Body of pancreas (tissue), 4 donors: ENCODE measurements around the gene PACS1.

Experiments
- POLR2A ChIP-seq, 3 donors: fragments of 450-650 bp; IDR thresholded peaks; one replicate each; pipeline ENCODE4 v1.6.1; 2016; ENCODE audit warnings: antibody characterized with exemption in 3 of 3, mild to moderate bottlenecking in 2 of 3
- TF ChIP-seq, protein P1 (sequence below), 7 experiments: fragments of 450-650 bp in 4 of 7; fragments of 200-600 bp in 3 of 7; sonication (generic) in 3 of 7; IDR thresholded peaks; one replicate each; pipeline ENCODE4 v1.5.1; 2016 to 2019; ENCODE audit warnings: antibody characterized with exemption in 7 of 7

DNA sequence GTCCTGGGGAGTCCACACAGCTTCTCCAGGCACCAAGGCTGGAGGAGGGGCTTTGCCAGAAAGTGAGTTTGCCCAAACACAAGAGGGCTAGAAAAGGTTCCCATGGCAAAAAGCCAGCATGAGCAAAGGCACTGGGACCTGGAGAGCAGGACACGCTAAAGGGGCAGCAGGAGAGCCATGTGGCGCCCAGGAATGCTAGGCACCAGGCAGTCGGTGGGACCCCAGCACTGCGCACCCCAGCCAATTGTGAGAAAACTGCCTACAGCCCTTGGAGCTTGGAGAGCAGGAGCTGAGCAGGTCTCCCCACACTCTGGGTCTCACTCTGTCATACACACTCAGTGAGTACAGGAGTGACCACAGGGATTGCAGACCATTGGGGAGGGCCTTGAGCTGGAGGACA, 193.2 kb downstream of the PACS1 start:
- TF ChIP-seq, protein P1, sequence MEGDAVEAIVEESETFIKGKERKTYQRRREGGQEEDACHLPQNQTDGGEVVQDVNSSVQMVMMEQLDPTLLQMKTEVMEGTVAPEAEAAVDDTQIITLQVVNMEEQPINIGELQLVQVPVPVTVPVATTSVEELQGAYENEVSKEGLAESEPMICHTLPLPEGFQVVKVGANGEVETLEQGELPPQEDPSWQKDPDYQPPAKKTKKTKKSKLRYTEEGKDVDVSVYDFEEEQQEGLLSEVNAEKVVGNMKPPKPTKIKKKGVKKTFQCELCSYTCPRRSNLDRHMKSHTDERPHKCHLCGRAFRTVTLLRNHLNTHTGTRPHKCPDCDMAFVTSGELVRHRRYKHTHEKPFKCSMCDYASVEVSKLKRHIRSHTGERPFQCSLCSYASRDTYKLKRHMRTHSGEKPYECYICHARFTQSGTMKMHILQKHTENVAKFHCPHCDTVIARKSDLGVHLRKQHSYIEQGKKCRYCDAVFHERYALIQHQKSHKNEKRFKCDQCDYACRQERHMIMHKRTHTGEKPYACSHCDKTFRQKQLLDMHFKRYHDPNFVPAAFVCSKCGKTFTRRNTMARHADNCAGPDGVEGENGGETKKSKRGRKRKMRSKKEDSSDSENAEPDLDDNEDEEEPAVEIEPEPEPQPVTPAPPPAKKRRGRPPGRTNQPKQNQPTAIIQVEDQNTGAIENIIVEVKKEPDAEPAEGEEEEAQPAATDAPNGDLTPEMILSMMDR (IDR thresholded peaks at IDR 0.05) = no peak
- TF ChIP-seq POLR2A (IDR thresholded peaks at IDR 0.05) = no peak
